Measurements from ENCODE around the gene YY1. TPM values are rescaled to one million over a fixed set of nuclear protein-coding genes. Genes with fewer than 3 reads are reported as not detected.
"Not testable (repeated sequence)": the region's sequence is repeated elsewhere in the genome, so short reads cannot be mapped to it uniquely, and the experiment has no call there.

YY1 gene
- total and polyA plus RNA-seq, 2 donors (not counting 1 experiment from before 2014, with no cell fraction given) = 40.8 to 41.9 TPM

- H3K4me3 ChIP-seq (replicated peaks in 1 of 4; ENCODE audit: control extremely low read depth in 1 of 4, insufficient read depth in 1 of 4, low read depth in 3 of 4, low read length in 4 of 4) = peak overlapping the region; percentile 66 to 84 (median 75)
- H4K20me1 ChIP-seq (ENCODE audit: control insufficient read depth, extremely low read depth, insufficient read depth, low read length) = no peaks in the 10 kb centered on the region
- DNase-seq (ENCODE audit: low read depth in 2 of 2) = peak in 1 of 2 donors; percentile 11
- H3K36me3 ChIP-seq (ENCODE audit: control insufficient read depth, insufficient read depth, low read length) = no peaks in the 10 kb centered on the region
- peak overlapping the region; percentile 66 for H3K27ac ChIP-seq (ENCODE audit: insufficient read depth, low read length)
- H3K27me3 ChIP-seq (ENCODE audit: control insufficient read depth, insufficient read depth, low read length) = no peaks in the 10 kb centered on the region
- TF ChIP-seq EZH2 (IDR thresholded peaks at IDR 0.05; ENCODE audit: low read length, missing control alignments) (no peak), CTCF (conservative IDR thresholded peaks at IDR 0.05 in 1 of 2, IDR thresholded peaks at IDR 0.05 in 1 of 2; ENCODE audit: low read depth in 1 of 2, low read length in 2 of 2) (no peak)
- H3K9me3 ChIP-seq (ENCODE audit: control insufficient read depth, insufficient read depth, low read depth, low read length) = no peaks in the 10 kb centered on the region
- H3K4me1 ChIP-seq (ENCODE audit: control insufficient read depth, extremely low read depth, insufficient read depth, low read length) = peaks cover 4% of the 10 kb centered on the region
- H3K4me2 ChIP-seq (ENCODE audit: extremely low read depth, insufficient read depth, low read length) = peak overlapping the region; percentile 55
- peak overlapping the region; percentile 55 for H2AFZ ChIP-seq (ENCODE audit: low read length)
- peak overlapping the region; percentile 71 for H3K9ac ChIP-seq (ENCODE audit: insufficient read depth, low read length)
- peaks cover 7% of the 10 kb centered on the region for H3K79me2 ChIP-seq (ENCODE audit: control insufficient read depth, insufficient read depth, low read length)
Observed at GRCh38 chr14:100306998-100307765, 68.2 kb downstream of the YY1 start.

GRCh38 chr14:100307766-100308426, 69.0 kb downstream of the YY1 start:
- no peaks in the 10 kb centered on the region for H4K20me1 ChIP-seq (ENCODE audit: control insufficient read depth, extremely low read depth, insufficient read depth, low read length)
- no peaks in the 10 kb centered on the region for H3K27me3 ChIP-seq (ENCODE audit: control insufficient read depth, insufficient read depth, low read length)
- H2AFZ ChIP-seq (ENCODE audit: low read length) = peak overlapping the region; percentile 20
- H3K9me3 ChIP-seq (ENCODE audit: control insufficient read depth, insufficient read depth, low read depth, low read length) = no peaks in the 10 kb centered on the region
- H3K4me3 ChIP-seq (replicated peaks in 1 of 4; ENCODE audit: control extremely low read depth in 1 of 4, insufficient read depth in 1 of 4, low read depth in 3 of 4, low read length in 4 of 4) = peak overlapping the region; percentile 66 to 84 (median 75)
- H3K4me1 ChIP-seq (ENCODE audit: control insufficient read depth, extremely low read depth, insufficient read depth, low read length) = peaks cover 4% of the 10 kb centered on the region
- no peak overlapping the region for H3K9ac ChIP-seq (ENCODE audit: insufficient read depth, low read length)
- peaks cover 7% of the 10 kb centered on the region for H3K79me2 ChIP-seq (ENCODE audit: control insufficient read depth, insufficient read depth, low read length)
- TF ChIP-seq EZH2 (IDR thresholded peaks at IDR 0.05; ENCODE audit: low read length, missing control alignments) = no peak
- TF ChIP-seq CTCF (conservative IDR thresholded peaks at IDR 0.05 in 1 of 2, IDR thresholded peaks at IDR 0.05 in 1 of 2; ENCODE audit: low read depth in 1 of 2, low read length in 2 of 2) = no peak
- no peak for DNase-seq (ENCODE audit: low read depth in 2 of 2)
- no peaks in the 10 kb centered on the region for H3K36me3 ChIP-seq (ENCODE audit: control insufficient read depth, insufficient read depth, low read length)
- H3K4me2 ChIP-seq (ENCODE audit: extremely low read depth, insufficient read depth, low read length) = peak overlapping the region; percentile 55
- no peak overlapping the region for H3K27ac ChIP-seq (ENCODE audit: insufficient read depth, low read length)

- not testable (repeated sequence) for H3K9me3 ChIP-seq (ENCODE audit: control insufficient read depth, insufficient read depth, low read depth, low read length); H4K20me1 ChIP-seq (ENCODE audit: control insufficient read depth, extremely low read depth, insufficient read depth, low read length); H3K27me3 ChIP-seq (ENCODE audit: control insufficient read depth, insufficient read depth, low read length); H3K4me1 ChIP-seq (ENCODE audit: control insufficient read depth, extremely low read depth, insufficient read depth, low read length); H3K4me2 ChIP-seq (ENCODE audit: extremely low read depth, insufficient read depth, low read length); H3K4me3 ChIP-seq (replicated peaks in 1 of 4; ENCODE audit: control extremely low read depth in 1 of 4, insufficient read depth in 1 of 4, low read depth in 3 of 4, low read length in 4 of 4); H3K9ac ChIP-seq (ENCODE audit: insufficient read depth, low read length); H3K36me3 ChIP-seq (ENCODE audit: control insufficient read depth, insufficient read depth, low read length); H3K79me2 ChIP-seq (ENCODE audit: control insufficient read depth, insufficient read depth, low read length); H2AFZ ChIP-seq (ENCODE audit: low read length); H3K27ac ChIP-seq (ENCODE audit: insufficient read depth, low read length); DNase-seq (ENCODE audit: low read depth in 2 of 2)
Observed at GRCh38 chr14:100308427-100308792, 69.5 kb downstream of the YY1 start.
